ENCODE measurements around the gene NINJ2.

- TF ChIP-seq, protein P1, sequence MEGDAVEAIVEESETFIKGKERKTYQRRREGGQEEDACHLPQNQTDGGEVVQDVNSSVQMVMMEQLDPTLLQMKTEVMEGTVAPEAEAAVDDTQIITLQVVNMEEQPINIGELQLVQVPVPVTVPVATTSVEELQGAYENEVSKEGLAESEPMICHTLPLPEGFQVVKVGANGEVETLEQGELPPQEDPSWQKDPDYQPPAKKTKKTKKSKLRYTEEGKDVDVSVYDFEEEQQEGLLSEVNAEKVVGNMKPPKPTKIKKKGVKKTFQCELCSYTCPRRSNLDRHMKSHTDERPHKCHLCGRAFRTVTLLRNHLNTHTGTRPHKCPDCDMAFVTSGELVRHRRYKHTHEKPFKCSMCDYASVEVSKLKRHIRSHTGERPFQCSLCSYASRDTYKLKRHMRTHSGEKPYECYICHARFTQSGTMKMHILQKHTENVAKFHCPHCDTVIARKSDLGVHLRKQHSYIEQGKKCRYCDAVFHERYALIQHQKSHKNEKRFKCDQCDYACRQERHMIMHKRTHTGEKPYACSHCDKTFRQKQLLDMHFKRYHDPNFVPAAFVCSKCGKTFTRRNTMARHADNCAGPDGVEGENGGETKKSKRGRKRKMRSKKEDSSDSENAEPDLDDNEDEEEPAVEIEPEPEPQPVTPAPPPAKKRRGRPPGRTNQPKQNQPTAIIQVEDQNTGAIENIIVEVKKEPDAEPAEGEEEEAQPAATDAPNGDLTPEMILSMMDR (IDR thresholded peaks at IDR 0.05): no peak
- no peak for TF ChIP-seq POLR2A (IDR thresholded peaks at IDR 0.05)
These were observed 30.8 kb upstream of the NINJ2 start for GRCh38 chr12:693934-694533.
